Right hindlimb (tissue), 1 donor: ENCODE measurements around the gene RBMS1.

Experiments used
- DNase-seq: peaks from one replicate; pipeline ENCODE4 v3.0.0-alpha.2; 2018

The RBMS1 gene

DNA sequence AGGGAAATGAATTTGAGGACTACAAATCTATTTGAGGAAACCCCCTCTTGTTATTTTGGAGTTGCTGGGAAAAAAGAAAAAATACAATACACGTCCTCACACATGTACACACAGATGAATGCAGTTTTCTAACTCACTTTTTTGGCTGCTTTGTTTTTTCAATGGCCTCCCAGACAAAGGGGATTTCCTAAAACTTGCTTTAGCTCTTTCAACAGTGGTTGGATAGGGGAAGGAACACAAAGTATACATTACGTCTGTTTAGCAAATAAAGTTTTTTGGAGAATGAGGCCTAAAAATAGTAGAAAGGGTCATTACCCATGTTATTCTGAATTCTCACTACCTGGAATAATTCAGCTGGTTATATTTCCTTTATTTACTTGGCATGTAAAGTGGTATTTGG is 168.2 kb downstream of the RBMS1 start:
- no peak for DNase-seq

DNA sequence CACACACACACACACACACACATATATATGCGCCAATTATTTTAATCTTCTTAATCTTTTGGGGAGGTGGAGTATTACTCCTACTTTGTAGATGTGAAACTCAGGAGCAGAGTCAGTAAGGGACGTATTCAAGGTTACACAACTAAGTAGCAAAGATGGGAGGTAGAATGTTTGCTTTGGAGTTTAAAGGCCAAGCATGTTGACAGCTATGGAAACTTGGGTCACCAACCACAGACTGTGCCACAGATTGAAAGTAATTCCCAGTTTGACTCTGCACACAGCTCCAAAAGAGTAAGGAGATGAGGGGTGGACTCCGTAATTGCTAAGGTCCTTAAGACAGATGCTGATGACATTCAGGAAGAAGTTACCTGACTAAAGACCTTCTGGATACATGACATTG is 168.7 kb downstream of the RBMS1 start:
- DNase-seq = no peak

DNA sequence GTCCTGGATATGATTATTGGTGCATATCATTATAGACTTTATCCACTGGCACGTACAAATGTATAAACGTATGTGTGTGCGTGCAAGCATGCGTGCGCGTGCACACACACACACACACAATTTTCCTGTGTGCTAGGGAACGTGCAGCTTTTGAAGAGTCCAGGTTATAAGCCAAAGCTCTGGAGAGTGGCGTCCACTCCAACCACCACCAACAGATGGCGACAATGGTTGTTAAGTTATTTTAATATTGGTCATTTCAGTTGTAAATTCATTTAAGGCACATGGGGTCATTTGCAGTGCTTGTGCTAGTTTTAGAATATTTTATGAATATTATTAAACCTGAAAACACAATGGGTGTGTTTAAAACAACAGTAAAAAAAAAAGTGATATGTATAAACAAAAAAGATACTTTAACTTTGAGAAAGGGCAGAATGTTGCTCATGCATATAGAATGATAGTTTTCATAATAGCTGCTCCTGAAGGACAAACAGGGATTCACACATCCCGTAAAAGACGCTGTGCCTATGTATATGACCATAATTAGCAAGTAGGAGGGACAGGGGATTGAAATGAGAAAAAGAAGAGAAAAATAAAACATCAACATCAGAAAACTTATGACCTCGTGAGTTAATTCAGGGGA is 169.3 kb downstream of the RBMS1 start:
- peak; percentile 63 for DNase-seq

DNA sequence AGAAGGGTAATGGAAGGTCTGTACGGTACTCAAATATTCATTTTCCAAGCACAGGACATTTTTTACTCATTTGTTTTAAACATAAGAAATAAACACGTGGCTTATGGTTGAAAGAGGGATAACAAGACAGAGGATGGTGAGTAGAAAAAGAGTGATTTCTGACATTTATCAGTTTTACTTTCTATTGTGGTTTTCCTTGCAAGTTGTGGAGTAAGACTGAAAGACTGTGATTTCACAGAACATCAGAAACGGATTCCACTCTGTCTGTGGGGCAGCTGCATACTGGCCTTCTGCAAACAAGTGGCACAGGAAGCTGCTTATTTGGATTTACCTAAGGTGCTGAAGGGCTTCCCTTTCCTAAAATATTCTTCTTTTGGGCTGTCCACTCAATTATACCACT is 171.3 kb downstream of the RBMS1 start:
- no peak for DNase-seq

DNA sequence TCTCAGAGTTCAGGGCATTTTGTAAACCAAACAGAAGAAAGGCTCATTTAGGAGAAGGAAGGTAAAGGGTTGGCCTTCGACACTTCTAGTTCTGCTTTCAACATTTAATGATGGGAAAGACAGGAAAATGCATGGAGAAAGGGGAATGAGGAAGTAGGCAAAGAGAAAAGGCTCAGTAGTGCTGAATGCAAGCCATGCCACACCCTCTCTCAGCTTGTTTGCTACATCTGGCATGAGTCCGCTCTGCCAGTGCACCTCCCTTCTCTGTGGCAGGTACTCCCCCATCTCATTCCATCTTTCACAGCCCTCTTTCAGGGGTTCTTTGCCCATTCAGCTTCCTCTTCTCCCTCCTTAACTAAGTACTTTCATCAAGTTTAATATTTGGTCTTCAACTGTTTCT is 172.6 kb downstream of the RBMS1 start:
- DNase-seq = no peak

DNA sequence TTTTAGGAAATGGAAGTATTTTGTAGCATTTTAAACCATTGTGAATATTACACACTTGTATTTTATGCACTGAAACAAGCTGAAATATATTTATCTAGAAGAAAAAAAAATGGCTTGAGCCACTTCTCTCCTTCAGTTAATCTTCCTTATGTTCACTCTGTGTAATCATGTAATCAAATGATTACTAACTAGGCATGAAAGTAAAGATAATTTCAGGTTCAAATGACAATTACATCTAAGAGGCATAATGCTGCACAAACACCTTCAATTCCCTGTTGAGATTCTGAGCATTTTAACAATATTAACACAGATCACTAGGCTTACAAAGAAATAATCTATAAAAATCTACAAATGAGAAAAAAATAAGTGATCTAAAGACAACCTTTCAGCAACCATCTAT is 173.9 kb downstream of the RBMS1 start:
- no peak for DNase-seq

DNA sequence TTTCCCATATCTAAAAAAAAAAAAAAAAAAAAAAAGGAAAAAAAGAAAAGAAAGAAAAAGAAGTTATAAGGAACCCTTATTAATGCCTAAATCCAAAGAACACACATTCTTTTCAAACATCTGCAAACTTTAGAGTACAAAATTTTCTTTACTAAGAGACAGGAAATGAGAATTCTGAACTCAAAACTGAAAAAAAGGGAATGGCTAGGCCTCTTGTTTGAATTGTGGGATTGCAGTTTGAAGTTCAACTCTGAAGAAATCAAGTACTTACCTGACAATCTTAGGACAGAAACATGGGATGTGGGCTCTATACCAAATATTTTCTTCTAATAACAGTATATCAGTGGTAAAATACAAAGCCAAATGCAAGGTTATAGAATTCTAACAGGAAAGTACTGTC is 175.4 kb downstream of the RBMS1 start:
- no peak for DNase-seq

DNA sequence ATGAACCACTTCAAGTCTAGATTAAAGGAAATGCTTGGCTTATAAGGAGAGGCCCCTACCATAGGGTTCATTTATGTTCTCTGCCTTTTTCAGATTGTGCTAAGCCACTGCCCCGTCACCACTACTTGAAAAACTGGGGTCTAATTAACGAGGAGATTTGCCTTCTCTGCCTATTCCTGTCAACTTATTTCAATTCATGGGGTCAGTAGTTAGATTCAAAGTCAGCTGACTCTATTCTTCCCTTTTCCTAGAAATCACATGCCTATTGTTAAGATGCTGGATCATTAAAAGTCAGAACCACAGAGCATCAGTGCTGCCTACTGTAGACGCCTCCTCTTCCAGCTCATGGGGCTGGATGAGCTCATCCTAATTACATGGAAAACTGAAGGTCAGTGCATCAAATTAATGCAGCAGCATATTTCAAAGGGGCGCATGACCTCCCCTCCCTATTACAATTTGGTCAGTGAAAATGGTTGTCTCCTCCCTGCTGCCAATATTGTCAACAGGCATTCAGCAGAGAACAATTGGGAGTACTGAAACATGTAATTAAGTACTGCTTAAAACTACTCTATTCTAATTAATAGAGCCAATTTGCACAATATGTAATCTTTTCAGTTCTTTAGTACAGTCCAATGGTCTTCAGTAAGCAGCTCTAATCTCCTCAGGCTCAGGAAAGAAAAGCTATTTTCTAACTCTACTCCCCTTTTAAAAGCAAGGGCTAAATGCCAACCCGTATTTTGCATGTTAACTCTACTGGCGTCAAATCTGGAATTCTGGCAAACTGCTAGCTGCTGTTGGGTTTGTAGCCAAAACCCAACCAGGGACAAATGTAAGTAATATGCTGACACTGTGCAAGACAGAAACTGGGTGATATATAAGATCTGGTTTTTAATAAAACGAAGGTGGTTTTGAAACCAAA is 176.2 kb downstream of the RBMS1 start:
- peak; percentile 71 for DNase-seq

DNA sequence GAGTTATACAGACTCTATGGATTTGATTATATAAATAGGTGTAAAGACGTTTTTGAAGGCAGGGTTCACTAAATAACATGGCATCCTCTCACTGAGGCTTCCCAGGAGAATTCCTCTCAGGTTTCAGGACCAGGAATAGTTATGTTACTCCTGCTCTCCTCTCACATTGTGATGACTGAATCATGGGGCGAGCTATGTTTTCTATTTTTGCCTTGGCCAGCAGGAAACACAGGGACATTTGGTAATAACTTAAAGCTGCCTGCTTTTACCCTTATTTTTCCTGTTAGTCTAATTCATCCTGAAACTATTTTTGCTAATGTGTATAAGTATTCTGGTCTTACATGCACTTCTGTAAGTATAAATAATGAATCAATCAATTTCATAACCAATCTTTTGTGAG is 178.3 kb downstream of the RBMS1 start:
- DNase-seq = no peak

DNA sequence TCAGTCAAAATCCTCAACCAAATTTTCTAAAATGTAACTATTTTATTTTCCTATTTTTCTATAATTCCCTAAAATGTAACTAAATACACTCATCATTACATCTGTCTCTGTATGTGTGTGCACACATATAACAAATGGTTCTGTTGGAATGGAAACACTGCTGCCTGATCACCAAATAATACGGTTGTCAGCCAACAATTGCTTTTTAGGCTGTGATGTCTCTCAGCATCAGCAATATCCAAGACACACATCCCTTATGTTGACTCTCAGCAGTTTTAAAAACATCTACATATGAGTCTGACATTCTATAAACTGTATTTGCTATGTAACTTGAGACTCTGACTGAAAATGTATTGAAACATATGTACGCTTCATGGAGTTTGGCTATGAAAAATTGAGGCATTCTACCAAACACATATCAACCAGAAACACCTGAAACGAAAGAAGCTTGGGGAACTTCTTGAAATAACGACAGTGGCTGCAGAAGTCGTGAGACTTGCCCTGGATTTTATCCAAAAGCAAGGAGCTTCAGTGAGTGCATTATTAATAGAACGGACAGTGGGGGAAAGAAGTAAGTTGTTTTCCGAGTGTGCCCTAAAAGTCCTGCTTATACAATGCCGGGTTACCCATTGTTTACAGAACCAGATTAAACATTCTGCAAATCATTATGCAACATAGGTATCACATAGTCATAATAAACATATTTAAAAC is 183.3 kb downstream of the RBMS1 start:
- DNase-seq = no peak

DNA sequence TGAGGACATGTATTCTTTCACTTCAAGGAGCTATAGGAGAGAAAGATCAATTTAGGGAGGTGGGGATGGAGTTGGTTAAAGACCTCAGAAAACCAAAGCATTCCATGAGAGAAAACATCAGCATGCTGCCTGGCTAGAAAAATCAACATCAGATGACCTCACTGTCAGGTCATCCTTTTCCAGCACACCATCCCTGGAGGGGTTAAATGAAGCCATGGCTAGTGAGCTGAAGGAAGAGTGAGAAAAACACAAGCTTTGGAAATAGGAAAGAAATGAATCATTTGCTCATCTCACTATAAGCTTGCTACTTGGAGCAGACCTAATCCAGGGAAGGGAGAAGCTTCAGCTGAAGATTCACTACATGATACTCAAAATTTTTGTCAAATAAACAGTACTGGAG is 184.0 kb downstream of the RBMS1 start:
- no peak for DNase-seq

DNA sequence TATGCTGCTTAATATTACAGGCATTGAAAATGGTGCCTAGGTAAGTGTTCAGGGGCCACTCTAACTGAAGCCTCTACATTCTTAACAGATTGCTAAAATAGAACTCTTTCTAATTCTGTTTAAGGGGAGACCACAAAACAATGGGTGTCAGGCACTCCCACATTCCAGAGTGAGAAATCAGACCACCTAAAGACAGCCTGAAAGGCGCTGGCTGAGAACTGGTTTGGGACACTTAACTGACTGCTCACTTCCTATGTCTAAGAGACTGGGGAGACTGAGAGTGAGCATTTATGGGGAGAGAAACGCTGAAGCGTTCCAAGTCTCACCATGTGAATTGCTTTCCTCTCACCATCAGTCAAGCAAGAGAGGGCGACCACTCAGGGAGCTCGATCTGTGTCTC is 184.7 kb downstream of the RBMS1 start:
- no peak for DNase-seq

DNA sequence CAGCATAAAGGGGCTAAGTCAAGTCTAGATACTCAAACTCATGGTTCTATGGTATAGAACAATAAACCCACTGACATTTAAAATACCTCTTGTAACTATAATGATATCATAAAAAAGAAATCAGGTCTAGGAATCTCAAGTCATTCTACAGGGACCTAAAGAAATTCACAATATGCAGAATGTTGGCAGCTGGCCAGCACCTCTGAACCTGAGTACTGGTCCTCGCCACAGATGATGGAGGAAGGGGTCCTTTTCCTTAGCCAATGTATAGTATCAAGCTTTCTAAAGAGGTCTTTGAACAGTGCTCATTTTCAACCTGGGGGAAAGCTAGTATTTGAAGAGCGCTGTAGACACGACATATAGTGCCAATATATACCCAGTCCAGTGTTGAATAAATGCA is 185.1 kb downstream of the RBMS1 start:
- DNase-seq = no peak

DNA sequence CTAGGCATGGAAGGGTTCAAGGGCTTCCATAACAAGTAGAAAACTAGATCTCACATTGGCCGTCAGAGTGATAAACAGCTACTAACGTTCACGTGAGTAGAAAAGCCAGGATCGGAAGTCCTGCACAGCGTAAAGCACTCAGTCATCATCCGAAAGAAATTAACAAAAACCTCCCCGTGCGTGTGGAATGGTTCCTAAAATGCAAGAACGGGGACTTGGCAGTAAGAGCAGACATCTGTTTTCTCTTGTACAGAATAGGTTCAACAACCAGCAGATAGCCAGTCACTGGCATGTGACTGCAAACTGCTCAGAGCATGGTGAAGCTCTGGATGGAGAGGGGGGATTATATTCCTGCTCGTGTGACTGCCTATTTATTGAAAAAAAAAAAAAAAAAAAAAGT is 186.6 kb downstream of the RBMS1 start:
- DNase-seq = peak; percentile 75

DNA sequence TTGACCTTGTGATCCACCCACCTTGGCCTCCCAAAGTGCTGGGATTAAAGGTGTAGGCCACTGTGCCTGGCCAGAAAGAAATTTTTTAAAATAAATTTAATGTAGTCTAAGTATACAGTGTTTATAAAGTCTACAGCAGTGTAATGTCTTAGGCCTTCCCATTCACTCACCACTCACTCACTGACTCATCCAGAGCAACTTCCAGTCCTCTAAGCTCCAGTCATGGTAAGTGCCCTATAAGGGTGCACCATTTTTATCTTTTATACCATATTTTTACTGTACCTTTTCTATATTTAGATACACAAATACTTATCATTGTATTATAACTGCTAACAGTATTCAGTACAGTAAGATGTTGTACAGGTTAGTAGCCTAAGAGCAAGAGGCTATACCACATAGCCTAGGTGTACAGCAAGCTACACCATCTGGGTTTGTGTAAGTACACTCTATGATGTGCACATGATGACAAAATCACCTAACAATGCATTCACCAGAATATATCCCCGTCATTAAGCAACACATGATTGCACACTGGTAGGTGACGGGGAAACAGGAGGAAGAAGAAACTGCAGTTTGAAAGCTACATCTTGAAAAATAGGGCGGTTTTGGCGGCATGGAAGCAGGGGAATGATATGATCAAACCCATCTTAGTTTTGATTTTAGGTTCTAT is 188.4 kb downstream of the RBMS1 start:
- no peak for DNase-seq

DNA sequence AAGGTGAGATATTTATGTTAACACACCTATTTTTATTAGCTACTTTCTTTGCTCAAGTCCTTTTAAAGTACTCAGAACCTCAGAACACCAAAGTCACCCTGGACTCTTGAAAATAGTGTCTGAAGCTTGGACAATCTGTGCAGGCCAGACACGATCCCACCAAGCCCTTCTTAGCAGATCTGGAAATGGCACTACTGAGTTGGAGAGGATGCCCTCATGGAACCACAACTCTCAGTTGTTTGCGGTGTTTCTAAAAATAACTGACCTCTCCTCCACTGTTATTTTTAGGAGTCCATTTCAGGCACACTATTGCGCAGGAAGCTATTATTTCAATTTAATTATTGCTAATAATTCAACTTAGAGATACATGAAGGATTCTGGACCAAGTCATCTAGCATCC is 190.1 kb downstream of the RBMS1 start:
- DNase-seq = no peak

DNA sequence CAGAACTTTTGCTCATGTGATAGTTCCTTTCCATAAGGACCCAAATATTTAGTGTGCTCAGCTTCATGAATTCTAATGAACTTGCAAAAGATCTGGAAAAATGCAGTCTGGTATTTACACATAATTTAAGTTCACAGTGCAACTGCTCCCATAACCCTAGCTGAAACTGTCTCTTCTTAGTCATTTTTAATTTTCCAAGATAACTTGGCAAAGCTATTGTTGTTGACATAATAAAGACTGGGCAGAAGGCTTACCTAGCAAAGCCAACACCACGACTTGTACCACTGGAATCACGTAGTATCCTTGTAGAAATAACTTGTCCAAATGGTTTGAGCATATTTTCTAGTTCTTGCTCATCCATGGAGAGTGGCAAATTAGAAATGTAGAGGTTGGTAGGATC is 190.5 kb downstream of the RBMS1 start:
- DNase-seq = no peak

DNA sequence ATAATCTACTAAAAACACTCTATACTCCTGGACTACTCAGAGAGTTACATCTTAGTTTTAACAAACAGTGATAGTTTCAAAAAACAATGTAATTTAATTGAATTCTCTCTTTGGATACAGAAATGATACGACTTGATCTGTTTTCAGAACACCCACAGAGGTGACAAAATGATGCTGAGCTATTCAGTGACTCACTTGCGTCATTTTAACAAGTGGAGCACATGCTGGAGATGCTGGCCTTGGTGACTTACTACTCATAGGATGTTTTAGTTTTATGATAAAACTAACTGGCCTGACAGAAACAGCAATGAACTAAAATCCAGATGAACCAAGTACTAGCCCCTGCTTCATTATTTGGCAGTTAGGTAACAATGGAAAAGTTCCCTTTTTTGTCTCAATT is 192.2 kb downstream of the RBMS1 start:
- DNase-seq = no peak

DNA sequence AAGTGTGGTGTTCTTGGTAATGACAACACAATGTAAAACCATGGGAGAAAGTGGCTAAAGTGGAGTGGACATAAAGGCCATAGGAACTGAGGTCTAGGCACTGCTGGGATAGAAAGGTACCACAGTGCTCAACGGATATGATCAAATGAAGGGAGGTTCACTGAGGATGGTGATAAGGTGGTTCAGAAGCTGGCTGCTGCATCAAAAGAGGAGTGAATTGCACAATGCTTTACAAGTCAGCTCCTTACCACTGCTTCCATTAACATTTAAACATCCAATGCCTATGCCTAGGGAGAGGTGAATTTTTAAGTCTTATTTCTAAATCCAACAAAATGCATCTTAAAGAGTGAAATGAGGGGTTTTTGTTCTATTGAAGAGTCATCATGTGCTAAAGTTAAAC is 193.4 kb downstream of the RBMS1 start:
- no peak for DNase-seq

DNA sequence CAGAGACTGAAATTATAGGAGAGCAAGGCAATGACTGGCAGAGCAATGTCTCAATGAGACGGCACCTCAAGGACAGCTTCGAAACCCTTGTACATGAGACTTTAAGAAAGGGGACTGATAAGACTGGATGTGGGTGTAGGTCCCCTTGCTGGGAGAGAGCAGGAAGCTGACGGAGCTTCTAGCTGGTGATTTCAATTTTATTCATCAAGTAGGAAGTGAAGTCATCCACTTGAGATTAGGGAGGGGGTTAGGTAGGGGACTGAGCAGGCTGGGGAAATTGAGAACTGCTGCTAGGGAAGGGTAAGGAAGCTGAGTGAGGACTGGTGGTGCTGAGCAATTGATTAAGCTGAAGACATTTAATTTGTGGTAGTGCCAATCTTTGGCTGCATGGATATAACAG is 194.1 kb downstream of the RBMS1 start:
- no peak for DNase-seq

DNA sequence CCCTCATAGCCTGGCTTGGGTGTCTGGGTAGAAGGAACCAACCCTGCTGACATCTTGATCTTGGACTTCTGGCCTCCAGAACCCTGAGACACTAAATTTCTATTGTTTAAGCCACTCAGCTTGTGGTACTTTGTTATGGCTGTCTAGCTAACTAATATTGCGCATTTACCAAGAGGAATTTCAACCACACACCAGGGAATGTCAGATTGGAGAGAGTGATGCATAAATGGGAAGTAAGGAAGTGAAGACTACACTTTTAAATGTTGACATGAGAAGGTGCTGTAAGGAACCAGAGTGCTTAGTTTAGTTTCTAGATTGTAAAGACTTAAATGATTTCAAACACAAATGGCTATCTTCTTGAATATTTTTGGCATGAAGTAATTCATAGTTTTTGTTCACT is 194.6 kb downstream of the RBMS1 start:
- no peak for DNase-seq

DNA sequence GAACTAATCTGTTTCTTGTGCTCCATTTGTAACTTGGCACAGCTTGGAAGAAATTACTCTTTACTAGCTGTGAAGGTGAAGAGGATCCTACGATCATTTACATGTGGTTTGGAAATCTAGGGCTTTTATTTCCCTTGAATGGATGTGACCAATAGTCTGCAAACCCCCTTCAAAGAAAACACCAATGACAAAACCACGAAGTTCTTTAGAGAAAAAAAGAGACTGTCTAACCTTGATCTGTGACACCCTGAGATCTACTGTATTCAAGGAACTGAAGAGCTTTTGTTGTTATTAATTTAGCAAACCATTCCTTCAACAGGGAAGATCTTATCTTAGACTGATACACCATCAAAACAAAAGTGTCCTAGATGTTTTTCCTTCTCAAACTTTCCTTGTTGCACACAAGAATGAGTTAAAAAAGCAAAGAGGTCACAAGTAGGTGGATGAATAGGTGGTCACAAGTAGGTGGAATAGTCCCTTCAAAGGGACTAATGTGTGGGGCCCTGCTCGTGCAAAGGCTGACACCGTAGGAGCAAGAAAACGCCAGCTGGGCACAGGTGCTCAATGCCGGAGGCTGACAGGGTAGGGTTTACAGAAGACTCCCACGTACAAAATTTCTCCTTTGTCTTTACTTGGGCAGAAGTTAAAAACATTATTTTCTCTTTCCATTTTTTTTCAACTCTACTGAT is 197.9 kb downstream of the RBMS1 start:
- no peak for DNase-seq

DNA sequence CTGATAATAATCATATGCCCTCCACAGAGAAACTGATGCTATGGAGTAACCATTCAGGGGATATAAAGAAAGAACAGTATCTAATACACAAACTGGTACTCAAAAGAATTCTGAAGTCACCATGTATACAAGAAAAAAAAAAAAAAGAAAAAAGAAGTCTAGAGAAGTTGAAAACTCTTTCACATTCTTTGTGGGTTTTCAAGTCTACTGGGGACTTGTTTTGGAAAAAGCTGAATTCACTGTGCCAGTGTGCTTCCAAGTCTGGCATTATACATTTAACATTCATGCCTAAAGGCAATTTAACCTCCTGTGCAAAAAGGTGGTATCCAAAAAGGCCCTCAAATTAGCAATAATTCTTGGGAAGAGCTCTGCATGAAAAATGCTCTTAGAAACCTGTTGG is 198.7 kb downstream of the RBMS1 start:
- no peak for DNase-seq
